K562 (cell line): Measurements from ENCODE around the gene ENG. TPM values are rescaled to one million over a fixed set of nuclear protein-coding genes. Genes with fewer than 3 reads are reported as not detected.
A peak's percentile ranks its signal among the peaks of the same experiment; 100 is the strongest.

ENCODE experiments used
- ATAC-seq: fragments of 200-7000 bp; cut with Tn5 transposase; 3 replicates; pipeline ENCODE4 v1.9.1; 2020; ENCODE audit warnings: moderate library complexity
- BruUV-seq: library from RNA; stranded (reverse); fragments of 400-500 nt; replicated peaks from 2 replicates; lab custom pipeline; 2021; lab: Mats Ljungman, UMichigan
- CTCF ChIA-PET: fragments of 300-600 bp; formaldehyde crosslinking; extraction: SDS; loops from one replicate; lab custom pipeline; 2021; ENCODE audit warnings: low intra/inter-chr PET ratio; lab: Yijun Ruan, JAX
- POLR2A ChIA-PET: fragments of 300-600, 350-650 bp; sonication (Branson Sonifier 250); formaldehyde crosslinking; extraction: SDS; loops from one replicate; lab custom pipeline; 2021; ENCODE audit warnings: antibody characterized with exemption, inconsistent platforms; lab: Yijun Ruan, JAX
- DNase-seq, 4 experiments: peaks; one replicate each; pipeline versions ENCODE4 v3.0.0 to v3.0.0-alpha.2; 2011 to 2018; ENCODE audit warnings: low spot score in 3 of 4, mixed read lengths in 3 of 4; ENCODE audit errors: extremely low read depth in 1 of 4
- FAIRE-seq: peaks from 2 replicates; lab custom pipeline; 2011; peaks lifted over from hg19 to GRCh38; lab: Jason Lieb, UNC
- H2AFZ ChIP-seq: 2 replicates; pipeline ENCODE4 v1.6.0; 2011; ENCODE audit warnings: low read depth, low read length, control low read depth, inconsistent platforms
- H3K27ac ChIP-seq: fragments of 200-600 bp; 3 replicates; pipeline ENCODE4 v1.8.0; 2011; ENCODE audit warnings: low read depth, mild to moderate bottlenecking, control low read depth, inconsistent platforms, low read length, moderate library complexity, mixed read lengths; ENCODE audit errors: extremely low read depth
- H3K27me3 ChIP-seq, 2 experiments: fragments of 300-600 bp in 1 of 2; 2 replicates in 1 of 2; 3 replicates in 1 of 2; pipeline versions ENCODE4 v1.6.0 to v1.8.0; 2011; ENCODE audit warnings: inconsistent platforms in 2 of 2, low read length in 2 of 2, mild to moderate bottlenecking in 1 of 2, mixed read lengths in 1 of 2, moderate library complexity in 1 of 2; ENCODE audit not compliant: control insufficient read depth in 2 of 2, insufficient read depth in 2 of 2
- H3K36me3 ChIP-seq: fragments of 300-600 bp; 3 replicates; pipeline ENCODE4 v1.8.0; 2011; ENCODE audit warnings: mild to moderate bottlenecking, low read length, inconsistent platforms; ENCODE audit not compliant: control insufficient read depth, insufficient read depth
- H3K4me1 ChIP-seq, 2 experiments: fragments of 200-600 bp in 1 of 2; replicated peaks in 1 of 2; 2 replicates in 1 of 2; 3 replicates in 1 of 2; pipeline versions ENCODE4 v1.5.1 to v1.8.0; 2011; ENCODE audit warnings: inconsistent platforms in 2 of 2, low read length in 2 of 2, mild to moderate bottlenecking in 1 of 2, mixed read lengths in 1 of 2, moderate library complexity in 1 of 2; ENCODE audit not compliant: control insufficient read depth in 2 of 2, insufficient read depth in 2 of 2
- H3K4me2 ChIP-seq: 2 replicates; pipeline ENCODE4 v1.6.1; 2011; ENCODE audit warnings: low read length, control low read depth, inconsistent platforms, mixed read lengths; ENCODE audit not compliant: insufficient read depth
- H3K4me3 ChIP-seq: fragments of 200-600 bp; sonication (generic), shearing (Covaris generic); 2 replicates; pipeline ENCODE4 v1.5.1; 2016; ENCODE audit warnings: control low read depth, inconsistent platforms
- H3K79me2 ChIP-seq: fragments of 200-600 bp; 3 replicates; pipeline ENCODE4 v1.8.0; 2011; ENCODE audit warnings: low read length, inconsistent platforms; ENCODE audit not compliant: control insufficient read depth, insufficient read depth
- H3K9ac ChIP-seq, 2 experiments: 2 replicates each; pipeline versions ENCODE4 v1.6.0 to v1.6.1; 2011; ENCODE audit warnings: low read depth in 2 of 2, low read length in 2 of 2, control low read depth in 1 of 2, inconsistent platforms in 1 of 2, mild to moderate bottlenecking in 1 of 2, mixed read lengths in 1 of 2; ENCODE audit not compliant: insufficient read depth in 1 of 2
- H3K9me1 ChIP-seq: one replicate; pipeline ENCODE4 v1.6.0; 2011; ENCODE audit warnings: inconsistent platforms, mild to moderate bottlenecking, low read length, moderate library complexity; ENCODE audit not compliant: control insufficient read depth, insufficient read depth
- H3K9me3 ChIP-seq: replicated peaks from 2 replicates; pipeline ENCODE4 v1.5.1; 2011; ENCODE audit warnings: low read depth, low read length, inconsistent platforms; ENCODE audit not compliant: control insufficient read depth, insufficient read depth
- H4K20me1 ChIP-seq: replicated peaks from 2 replicates; pipeline ENCODE4 v1.6.1; 2011; ENCODE audit warnings: low read length, inconsistent platforms, mixed read lengths; ENCODE audit not compliant: control insufficient read depth, insufficient read depth
- BCL6 ChIP-seq: fragments of 250-450 bp; sonication (Bioruptor Pico); IDR thresholded peaks from 2 replicates; pipeline ENCODE4 v1.4.0; 2020
- CTCFL ChIP-seq: IDR thresholded peaks from 2 replicates; pipeline ENCODE4 v1.6.1; 2011; ENCODE audit warnings: borderline replicate concordance, low read depth, mild to moderate bottlenecking, moderate library complexity, low read length; ENCODE audit not compliant: insufficient read depth, poor library complexity, severe bottlenecking
- EGR1 ChIP-seq: fragments of 450-650 bp; conservative IDR thresholded peaks from 2 replicates; pipeline ENCODE4 v1.6.1; 2017; ENCODE audit warnings: mild to moderate bottlenecking
- HBP1 ChIP-seq: fragments of 450-650 bp; formaldehyde crosslinking; IDR thresholded peaks from 2 replicates; pipeline ENCODE4 v1.4.0; 2022; ENCODE audit warnings: missing genetic modification characterization
- MED1 ChIP-seq: sonication (generic); formaldehyde crosslinking; IDR thresholded peaks from 2 replicates; pipeline ENCODE4 v1.8.1; 2023; ENCODE audit warnings: missing genetic modification reagents, borderline replicate concordance
- PCBP2 ChIP-seq: fragments of 200-400 bp; formaldehyde crosslinking; IDR thresholded peaks from 2 replicates; pipeline ENCODE4 v1.6.1; 2018; ENCODE audit warnings: low read length, low read depth, mild to moderate bottlenecking, moderate library complexity; ENCODE audit not compliant: poor library complexity, severe bottlenecking
- RBM25 ChIP-seq: fragments of 200-400 bp; formaldehyde crosslinking; IDR thresholded peaks from 2 replicates; pipeline ENCODE4 v1.6.1; 2018; ENCODE audit warnings: low read length, low read depth, moderate library complexity; ENCODE audit not compliant: severe bottlenecking
- TEAD1 ChIP-seq, 2 experiments: fragments of 450-650 bp in 1 of 2; sonication (generic) in 1 of 2; formaldehyde crosslinking; IDR thresholded peaks; 2 replicates each; pipeline versions ENCODE4 v1.4.0 to v1.8.0; 2020 to 2022; ENCODE audit warnings: mild to moderate bottlenecking in 2 of 2, missing genetic modification reagents in 1 of 2
- USF2 ChIP-seq: sonication (generic); formaldehyde crosslinking; IDR thresholded peaks from 2 replicates; pipeline ENCODE4 v1.5.0; 2020; ENCODE audit warnings: missing genetic modification reagents
- WGBS: fragments of 100-300 bp; shearing (Covaris generic); methylation state at CpG from one replicate; pipeline ENCODE4 v1.1.6; 2016; ENCODE audit warnings: low coverage, mixed read lengths; ENCODE audit not compliant: insufficient coverage; ENCODE audit errors: missing lambda C conversion rate; 5-methylcytosine and 5-hydroxymethylcytosine counted together
- in situ Hi-C: fragments of 300-500 bp; cut with MboI; formaldehyde crosslinking; loops from 4 replicates; pipeline ENCODE4 v1.15.0; 2018; ENCODE audit warnings: inconsistent platforms, mixed read lengths
- intact Hi-C: fragments of 100-400 bp; cut with micrococcal nuclease; formaldehyde crosslinking; loops from 2 replicates; pipeline ENCODE4 v1.14.2; 2022
- polyA plus RNA-seq, 8 experiments: library from polyadenylated mRNA; depleted of rRNA in 4 of 8; stranded (reverse) in 5 of 8; unstranded in 3 of 8; fragments of >200 nt; fragmentation: Nextera tagmentation in 2 of 8; fragmentation: Illumina TruSeq in 1 of 8; extraction: Ambion mirVana in 2 of 8; extraction: Trizol in 1 of 8; gene quantifications; 2 replicates each; pipeline versions ENCODE4 v1.2.1 to v1.2.3, GENCODE V29; 2011 to 2014; ENCODE audit warnings: inconsistent platforms in 1 of 8, missing spikeins in 1 of 8
- total RNA-seq, 7 experiments: library from RNA; depleted of rRNA in 6 of 7; stranded (reverse); fragments of >200 nt in 6 of 7; fragmentation: Illumina TruSeq in 2 of 7; extraction: Trizol in 2 of 7; gene quantifications; 2 replicates each; pipeline versions ENCODE4 v1.2.1 to v1.2.3, GENCODE V29; 2011 to 2021; ENCODE audit warnings: low replicate concordance in 1 of 7

Gene ENG
- total and polyA plus RNA-seq, 9 of the 15 experiments (the other 6 are each of a cell fraction or from before 2014, with no cell fraction given), result 0.04 to 0.40 (median 0.14) TPM; not detected in 1

- no peak for TF ChIP-seq MED1
- TF ChIP-seq, all 486 proteins: peak for 0
Measured at GRCh38 chr9:127806871-127807270, 47.6 kb downstream of the ENG start (continued).

- Histone ChIP-seq H3K4me3 (no peak overlapping the region), H3K9me3 (no peaks in the 10 kb centered on the region), H3K4me2 (no peak overlapping the region), H3K27ac (no peak overlapping the region), H4K20me1 (peaks cover 7% of the 10 kb centered on the region), H3K9me1 (peaks cover 2% of the 10 kb centered on the region), H3K27me3 (no peaks in the 10 kb centered on the region), H3K9ac (no peak overlapping the region), H3K36me3 (peaks cover 60% of the 10 kb centered on the region), H3K79me2 (peaks cover 24% of the 10 kb centered on the region), H2AFZ (no peak overlapping the region), H3K4me1 (peaks cover 28 to 51% of the 10 kb centered on the region in 2 experiments)
- 65% methylated on average over 8 of the region's 8 CpGs for WGBS
- DNase-seq (peak in 3 of 4 experiments; percentile 35 to 66 (median 38)), ATAC-seq (no peak), FAIRE-seq (peak; percentile 77)
- in situ Hi-C loops, result loop anchor here (5.0 kb wide), 1 partner anchor 67 kb away; no protein-coding TSS in a partner anchor
- BruUV-seq, result TSS peak; percentile 27
- POLR2A ChIA-PET, result interaction anchor here (0.8 to 1.4 kb wide), 3 partner anchors 12 to 89 kb away, joined by 3 read pairs; no protein-coding TSS in a partner anchor
- intact Hi-C loops, result no loop called here
- CTCF ChIA-PET, result interaction anchor here (0.6 kb wide), 1 partner anchor 65 kb away, joined by 3 read pairs; no protein-coding TSS in a partner anchor
- TF ChIP-seq RBM25 (no peak), TEAD1 (CRISPR knock-in tag; IDR thresholded peaks at IDR 0.05) (no peak), HBP1 (no peak), CTCFL (peak; percentile 82), EGR1 (no peak), USF2 (CRISPR knock-in tag) (no peak), BCL6 (CRISPR knock-in tag) (no peak), PCBP2 (no peak)
Measured at GRCh38 chr9:127805620-127806019, 48.8 kb downstream of the ENG start.
